Tibial nerve (tissue), 4 donors: ENCODE results near the gene RNF220. TPM values are rescaled to one million over a fixed set of nuclear protein-coding genes. Genes with fewer than 3 reads are reported as not detected.
"Not testable (repeated sequence)": the region's sequence is repeated elsewhere in the genome, so short reads cannot be mapped to it uniquely, and the experiment has no call there.

Experiments used
- DNase-seq, 2 donors: peaks; one replicate each; pipeline ENCODE4 v3.0.0-alpha.2; 2019; ENCODE audit warnings: low spot score in 2 of 2
- H3K27ac ChIP-seq, 4 donors: fragments of 200-600 bp; sonication (generic) in 3 of 4; one replicate each; pipeline ENCODE4 v1.5.1; 2017 to 2019; ENCODE audit warnings: mild to moderate bottlenecking in 1 of 4
- H3K27me3 ChIP-seq, 2 donors: fragments of 200-600 bp; sonication (generic) in 1 of 2; one replicate each; pipeline versions ENCODE4 v1.5.1 to v1.6.0; 2017 to 2019
- H3K36me3 ChIP-seq, 3 donors: fragments of 200-600 bp; sonication (generic); one replicate each; pipeline ENCODE4 v1.5.1; 2018 to 2019
- H3K4me1 ChIP-seq, 4 donors: fragments of 200-600 bp; sonication (generic) in 3 of 4; one replicate each; pipeline ENCODE4 v1.5.1; 2017 to 2019
- H3K4me3 ChIP-seq, 4 donors: fragments of 200-600 bp; sonication (generic) in 3 of 4; one replicate each; pipeline ENCODE4 v1.5.1; 2017 to 2019; ENCODE audit warnings: mild to moderate bottlenecking in 1 of 4, moderate library complexity in 1 of 4
- H3K9me3 ChIP-seq, 4 donors: fragments of 200-600 bp; sonication (generic) in 3 of 4; one replicate each; pipeline ENCODE4 v1.5.1; 2017 to 2019
- CTCF ChIP-seq, 5 experiments: fragments of 200-600 bp in 3 of 5; fragments of 450-650 bp in 2 of 5; sonication (generic) in 3 of 5; IDR thresholded peaks; one replicate each; pipeline ENCODE4 v1.5.1; 2016 to 2019; ENCODE audit warnings: antibody characterized with exemption in 5 of 5, mild to moderate bottlenecking in 3 of 5, moderate library complexity in 2 of 5
- EP300 ChIP-seq, 2 donors: sonication (generic); formaldehyde crosslinking; IDR thresholded peaks; one replicate each; pipeline ENCODE4 v1.6.1; 2017; ENCODE audit warnings: antibody characterized with exemption in 2 of 2, mild to moderate bottlenecking in 1 of 2
- POLR2A ChIP-seq, 2 donors: fragments of 450-650 bp; IDR thresholded peaks; one replicate each; pipeline ENCODE4 v1.6.1; 2017; ENCODE audit warnings: antibody characterized with exemption in 2 of 2, mild to moderate bottlenecking in 2 of 2, moderate library complexity in 2 of 2
- WGBS, 2 donors: methylation state at CpG; one replicate each; pipeline ENCODE4 v1.1.5; 2018; 5-methylcytosine and 5-hydroxymethylcytosine counted together
- total RNA-seq, 4 donors: library from RNA; depleted of rRNA; stranded (reverse); fragments of >200 nt; gene quantifications; one replicate each; pipeline ENCODE4 v1.1.0, GENCODE V29; 2016

The RNF220 gene
- total RNA-seq, 4 donors from 2014 or later, result 110 to 151 (median 114) TPM

DNA sequence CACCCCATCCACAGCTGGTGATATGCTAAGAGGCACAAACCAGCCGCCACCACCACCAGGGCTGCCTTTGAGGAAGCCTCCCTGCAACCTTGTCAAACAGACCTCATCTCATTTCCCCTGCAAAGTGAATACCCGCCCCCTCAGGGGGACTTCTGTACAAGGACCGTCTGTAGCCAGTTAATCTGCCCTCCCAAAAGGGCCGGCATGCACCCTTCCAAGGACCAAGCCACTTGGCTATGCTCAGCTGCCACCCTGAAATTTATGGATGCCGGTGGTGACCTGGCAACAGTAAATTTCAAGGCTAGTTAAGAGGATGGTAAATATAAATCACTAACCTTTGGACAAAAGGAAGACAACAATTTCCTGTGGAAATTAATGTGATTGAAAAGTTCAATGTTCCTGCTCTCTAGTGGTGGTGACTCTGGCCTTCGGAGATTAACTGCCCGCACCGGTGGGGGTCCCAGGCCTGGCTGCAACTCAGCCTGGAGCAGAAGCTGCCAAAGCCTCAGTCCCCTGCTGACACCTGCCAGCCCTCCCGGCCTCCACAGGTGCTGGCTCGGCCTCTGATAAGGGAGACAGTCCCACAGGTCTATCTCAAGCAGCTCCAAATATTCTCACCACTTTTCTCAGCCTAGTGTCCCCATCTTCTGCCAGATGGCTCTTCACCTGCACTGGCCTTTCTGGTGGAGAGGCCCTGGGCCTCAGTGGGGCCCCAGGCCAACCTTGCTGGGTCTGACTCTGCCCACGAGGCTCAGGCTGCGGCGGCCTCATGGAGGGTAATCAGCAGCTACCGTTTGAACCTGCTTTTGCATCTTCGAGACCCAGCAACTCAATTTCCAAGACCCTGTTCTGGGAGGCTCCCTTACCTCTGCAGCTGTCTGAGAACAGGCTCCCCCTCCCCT is 257.0 kb downstream of the RNF220 start:
- Histone ChIP-seq H3K27ac (no peak overlapping the region), H3K9me3 (no peaks in the 10 kb centered on the region), H3K36me3 (peaks cover 0 to 16% (median 0%) of the 10 kb centered on the region in 3 donors), H3K4me3 (no peak overlapping the region), H3K27me3 (no peaks in the 10 kb centered on the region), H3K4me1 (peaks cover 0 to 5% (median 0%) of the 10 kb centered on the region in 4 donors)
- TF ChIP-seq EP300 (IDR thresholded peaks at IDR 0.05), result no peak
- no peak for TF ChIP-seq CTCF (IDR thresholded peaks at IDR 0.05)
- no peak for TF ChIP-seq POLR2A (IDR thresholded peaks at IDR 0.05)
- WGBS, 2 donors, result 66 to 75% methylated on average over 15 of the region's 15 CpGs
- no peak for DNase-seq

- H3K36me3 ChIP-seq, result peaks cover 0 to 10% (median 0%) of the 10 kb centered on the region in 3 donors
- 69 to 80% methylated on average over 4 to 5 of the region's 5 CpGs for WGBS, 2 donors
- no peak overlapping the region for H3K4me3 ChIP-seq
- H3K9me3 ChIP-seq, result no peaks in the 10 kb centered on the region
- no peaks in the 10 kb centered on the region for H3K27me3 ChIP-seq
- peaks cover 0 to 5% (median 0%) of the 10 kb centered on the region in 4 donors for H3K4me1 ChIP-seq
- no peak for DNase-seq
- no peak for TF ChIP-seq EP300 (IDR thresholded peaks at IDR 0.05)
- no peak for TF ChIP-seq CTCF (IDR thresholded peaks at IDR 0.05)
- no peak for TF ChIP-seq POLR2A (IDR thresholded peaks at IDR 0.05)
- H3K27ac ChIP-seq, result no peak overlapping the region
Measured at GRCh38 chr1:44662683-44663030, 257.6 kb downstream of the RNF220 start.

DNA sequence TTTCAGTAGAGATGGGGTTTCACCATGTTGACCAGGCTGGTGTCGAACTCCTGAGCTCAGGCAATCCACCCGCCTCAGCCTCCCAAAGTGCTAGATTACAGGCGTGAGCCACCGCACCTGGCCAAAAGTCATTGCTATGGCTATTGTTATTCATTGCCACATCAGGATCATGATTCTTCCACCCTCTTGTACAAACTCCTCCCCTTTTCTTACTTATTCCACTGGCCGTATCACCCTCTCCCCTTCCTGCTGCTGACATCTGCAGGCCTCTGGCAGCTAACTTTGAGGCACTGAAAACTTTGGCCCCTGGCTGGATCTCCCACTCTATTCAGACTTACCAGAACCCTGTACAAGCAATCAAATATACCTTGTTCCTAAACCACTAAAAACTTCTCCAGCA is 258.4 kb downstream of the RNF220 start:
- WGBS, 2 donors, result 91 to 93% methylated on average over 5 of the region's 5 CpGs

DNA sequence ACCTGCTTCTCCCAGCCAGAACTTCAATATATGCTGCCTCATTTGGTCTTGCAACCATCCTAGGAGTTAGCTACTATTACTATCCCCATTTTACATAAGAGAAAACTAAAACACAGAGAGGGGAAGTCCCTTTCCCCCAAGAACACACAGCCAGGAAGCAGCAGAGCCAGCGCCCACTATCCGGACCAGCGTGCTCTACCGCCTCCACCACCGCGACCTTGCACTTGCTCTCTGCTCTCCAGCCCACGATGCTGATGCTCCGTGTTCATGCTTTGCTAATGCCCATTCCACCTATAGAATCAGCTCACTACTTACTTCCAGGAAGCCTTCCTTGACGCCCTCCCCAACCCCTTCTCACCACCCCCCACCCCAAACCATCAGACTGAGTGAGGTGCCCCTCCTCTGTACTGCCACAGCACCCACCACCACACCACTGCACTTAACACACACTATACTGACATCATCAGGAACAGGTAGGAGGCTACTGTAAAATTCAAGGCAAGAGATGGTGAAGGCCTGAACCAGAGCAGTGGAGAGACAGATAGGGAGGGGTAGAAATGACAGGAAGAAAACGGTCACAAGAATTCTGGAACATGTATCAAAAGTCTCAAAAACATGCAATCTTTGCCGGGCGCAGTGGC is 259.8 kb downstream of the RNF220 start:
- Histone ChIP-seq H3K36me3 (peaks cover 0 to 3% (median 0%) of the 10 kb centered on the region in 3 donors), H3K4me1 (peaks cover 0 to 5% (median 0%) of the 10 kb centered on the region in 4 donors), H3K27ac (no peak overlapping the region), H3K9me3 (no peaks in the 10 kb centered on the region), H3K27me3 (no peaks in the 10 kb centered on the region), H3K4me3 (no peak overlapping the region)
- WGBS, 2 donors, result 76 to 85% methylated on average over 12 of the region's 12 CpGs
- no peak for DNase-seq
- no peak for TF ChIP-seq EP300 (IDR thresholded peaks at IDR 0.05)
- no peak for TF ChIP-seq POLR2A (IDR thresholded peaks at IDR 0.05)
- no peak for TF ChIP-seq CTCF (IDR thresholded peaks at IDR 0.05)

More for the DNA sequence above, 258.4 kb downstream of the RNF220 start:
- Histone ChIP-seq H3K9me3 (no peaks in the 10 kb centered on the region), H3K36me3 (peaks cover 0 to 10% (median 0%) of the 10 kb centered on the region in 3 donors), H3K4me3 (no peak overlapping the region), H3K4me1 (peaks cover 0 to 5% (median 0%) of the 10 kb centered on the region in 4 donors), H3K27ac (no peak overlapping the region), H3K27me3 (no peaks in the 10 kb centered on the region)
- TF ChIP-seq EP300 (IDR thresholded peaks at IDR 0.05) (no peak), POLR2A (IDR thresholded peaks at IDR 0.05) (no peak), CTCF (IDR thresholded peaks at IDR 0.05) (no peak)
- no peak for DNase-seq

GRCh38 chr1:44666719-44667118 is 261.7 kb downstream of the RNF220 start:
- WGBS, 2 donors, result 92 to 93% methylated on average over 1 of the region's 1 CpG
- not testable (repeated sequence) for H3K27ac ChIP-seq, H3K27me3 ChIP-seq, H3K9me3 ChIP-seq, H3K4me3 ChIP-seq, H3K36me3 ChIP-seq, DNase-seq, H3K4me1 ChIP-seq
